GM18499 (cell line): ENCODE results near the gene DIPK2B.

Experiments used
- ATAC-seq: cut with Tn5 transposase; IDR thresholded peaks from one replicate; pipeline ENCODE4 v1.9.1; 2021; ENCODE audit warnings: moderate number of reproducible peaks; ENCODE audit not compliant: insufficient read depth, unreplicated experiment

The DIPK2B gene

DNA sequence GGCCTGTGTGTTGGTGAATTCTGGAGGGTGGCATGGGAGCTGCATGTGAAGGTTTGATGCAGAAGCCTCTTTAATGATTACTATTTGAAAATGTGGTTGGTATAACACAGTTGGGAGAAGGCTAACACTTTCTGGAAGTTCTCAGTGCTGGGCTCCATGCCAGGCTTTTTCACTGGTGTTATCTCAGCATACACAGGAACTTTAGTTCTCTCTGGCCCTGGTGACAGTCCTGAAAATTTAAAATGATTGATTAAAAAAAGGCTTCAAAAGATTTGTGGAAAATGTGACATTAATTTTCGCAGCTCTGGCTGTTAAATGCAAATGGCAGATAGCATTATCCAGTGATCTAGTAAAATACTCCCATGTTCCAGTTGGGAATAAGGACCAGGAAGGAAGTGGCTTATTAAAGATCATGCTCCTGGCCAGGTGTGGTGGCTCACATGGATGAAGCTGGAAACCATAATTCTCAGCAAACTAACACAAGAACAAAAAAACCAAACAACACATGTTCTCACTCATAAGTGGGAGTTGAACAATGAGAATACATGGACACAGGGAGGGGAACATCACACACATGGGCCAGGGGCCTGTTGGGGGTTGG lies 36.6 kb downstream of the DIPK2B start:
- ATAC-seq: no peak

DNA sequence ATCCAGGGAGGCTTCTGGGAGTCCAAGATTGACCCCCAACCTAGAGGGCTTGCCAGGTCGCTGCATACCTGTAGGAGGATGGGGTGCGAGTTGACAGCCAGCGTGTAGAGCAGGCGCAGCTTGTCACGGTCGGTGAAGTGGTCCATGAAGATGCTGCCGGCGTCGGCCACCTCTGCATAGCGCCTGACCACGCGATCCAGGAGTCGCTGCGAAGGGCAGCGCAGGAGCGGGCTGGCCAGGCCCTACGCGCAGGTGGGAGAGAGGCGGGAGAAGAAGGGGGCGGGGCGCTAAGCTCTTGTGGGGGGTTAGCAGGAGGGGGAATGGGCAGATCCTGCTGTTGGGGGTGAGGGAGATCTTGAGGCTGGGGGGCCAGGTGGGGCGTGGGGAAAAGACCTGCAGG lies 43.0 kb downstream of the DIPK2B start:
- ATAC-seq: no peak

DNA sequence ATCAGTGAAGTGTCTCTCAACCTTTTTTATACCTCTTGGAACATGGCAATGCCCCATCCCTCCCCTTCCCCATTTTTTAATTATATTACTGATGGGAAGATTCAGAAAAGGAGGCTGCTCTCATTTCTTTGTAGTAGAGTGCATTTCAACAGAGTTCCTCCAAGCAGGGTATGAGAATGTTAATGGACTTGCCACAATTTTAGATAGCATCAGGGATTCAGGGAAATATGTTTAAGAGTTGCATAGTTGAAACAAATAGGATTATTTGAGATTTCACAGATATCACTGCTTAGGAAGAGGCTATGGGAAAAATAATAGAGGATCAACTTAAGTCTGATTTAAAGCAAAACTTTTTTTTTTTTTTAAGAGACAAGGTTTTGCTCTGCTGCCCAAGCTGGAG lies 46.2 kb downstream of the DIPK2B start:
- no peak for ATAC-seq

DNA sequence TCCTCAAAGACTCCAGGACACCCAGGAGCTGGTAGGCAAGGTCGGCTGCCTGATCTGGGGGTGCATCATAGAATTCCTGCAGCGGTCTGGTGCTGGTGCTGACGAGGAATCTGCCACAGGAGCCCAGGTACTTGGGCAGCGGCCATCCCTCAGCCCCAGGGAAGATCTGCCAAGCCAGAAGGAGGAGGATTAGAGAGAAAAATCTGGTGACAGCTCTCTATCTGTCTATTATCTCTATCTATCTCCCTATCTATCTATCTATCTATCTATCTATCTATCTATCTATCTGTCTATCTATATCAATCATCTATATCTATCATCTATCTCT lies 46.7 kb downstream of the DIPK2B start:
- ATAC-seq: no peak
